Endothelial cell of umbilical vein (primary cell): ENCODE results near the gene PDIA5. TPM values are rescaled to one million over a fixed set of nuclear protein-coding genes. Genes with fewer than 3 reads are reported as not detected.
A peak's percentile ranks its signal among the peaks of the same experiment; 100 is the strongest.

ENCODE experiments used
- BruUV-seq: library from RNA; stranded (reverse); fragments of 400-500 nt; replicated peaks from 2 replicates; lab custom pipeline; 2021; lab: Mats Ljungman, UMichigan
- CTCF ChIA-PET: fragments of 300-600, 350-600 bp; sonication (Branson Sonifier 250); formaldehyde crosslinking; loops from one replicate; lab custom pipeline; 2021; ENCODE audit warnings: antibody characterized with exemption, inconsistent platforms; lab: Charles Lee
- POLR2A ChIA-PET: fragments of 300-600, 350-600 bp; sonication (Branson Sonifier 250); formaldehyde crosslinking; loops from one replicate; lab custom pipeline; 2021; ENCODE audit warnings: antibody characterized with exemption, inconsistent platforms; lab: Charles Lee
- DNase-seq: peaks from one replicate; pipeline ENCODE4 v3.0.0-alpha.2; 2011; ENCODE audit warnings: low read depth, low spot score
- FAIRE-seq: peaks from 2 replicates; lab custom pipeline; 2011; peaks lifted over from hg19 to GRCh38; lab: Jason Lieb, UNC
- H2AFZ ChIP-seq: 2 replicates; pipeline ENCODE4 v1.6.0; 2012; ENCODE audit warnings: low read depth, low read length, control low read depth, inconsistent platforms
- H3K27ac ChIP-seq: 2 replicates; pipeline ENCODE4 v1.5.1; 2011; ENCODE audit warnings: low read depth, mild to moderate bottlenecking, control low read depth, low read length, moderate library complexity; ENCODE audit not compliant: insufficient read depth
- H3K27me3 ChIP-seq, 2 experiments: 2 replicates each; pipeline versions ENCODE4 v1.6.0 to v1.6.1; 2011; ENCODE audit warnings: low read length in 2 of 2, mixed read lengths in 1 of 2; ENCODE audit not compliant: control insufficient read depth in 2 of 2, insufficient read depth in 2 of 2
- H3K36me3 ChIP-seq, 2 experiments: 2 replicates in 1 of 2; 3 replicates in 1 of 2; pipeline ENCODE4 v1.5.1; 2011; ENCODE audit warnings: low read length in 2 of 2, mild to moderate bottlenecking in 1 of 2, moderate library complexity in 1 of 2; ENCODE audit not compliant: control insufficient read depth in 2 of 2, insufficient read depth in 2 of 2; ENCODE audit errors: extremely low read depth in 1 of 2
- H3K4me1 ChIP-seq: 3 replicates; pipeline ENCODE4 v1.5.1; 2011; ENCODE audit warnings: mild to moderate bottlenecking, low read length; ENCODE audit not compliant: control insufficient read depth, insufficient read depth; ENCODE audit errors: extremely low read depth
- H3K4me2 ChIP-seq: 2 replicates; pipeline ENCODE4 v1.6.1; 2011; ENCODE audit warnings: low read length, control low read depth, mixed read lengths; ENCODE audit not compliant: insufficient read depth
- H3K4me3 ChIP-seq, 3 experiments: fragments of 200-600 bp in 1 of 3; sonication (generic), shearing (Covaris generic) in 1 of 3; replicated peaks in 1 of 3; 2 replicates each; pipeline ENCODE4 v1.5.1; 2011 to 2016; ENCODE audit warnings: control low read depth in 3 of 3, low read length in 3 of 3, mild to moderate bottlenecking in 2 of 3, inconsistent platforms in 1 of 3, low read depth in 1 of 3, moderate library complexity in 1 of 3; ENCODE audit not compliant: insufficient read depth in 1 of 3
- H3K79me2 ChIP-seq: 2 replicates; pipeline ENCODE4 v1.6.0; 2012; ENCODE audit warnings: low read length, inconsistent platforms; ENCODE audit not compliant: control insufficient read depth, insufficient read depth
- H3K9ac ChIP-seq: replicated peaks from 2 replicates; pipeline ENCODE3; 2011; ENCODE audit warnings: low read length, control low read depth; ENCODE audit not compliant: insufficient read depth; ENCODE audit errors: extremely low read depth
- H3K9me1 ChIP-seq: replicated peaks from 3 replicates; pipeline ENCODE4 v1.6.0; 2011; ENCODE audit warnings: mild to moderate bottlenecking, low read length; ENCODE audit not compliant: control insufficient read depth, insufficient read depth; ENCODE audit errors: extremely low read depth
- H3K9me3 ChIP-seq: replicated peaks from 2 replicates; pipeline ENCODE4 v1.5.1; 2012; ENCODE audit warnings: low read length, inconsistent platforms; ENCODE audit not compliant: control insufficient read depth, insufficient read depth
- H4K20me1 ChIP-seq: replicated peaks from 2 replicates; pipeline ENCODE3; 2011; ENCODE audit warnings: mild to moderate bottlenecking, low read length; ENCODE audit not compliant: control insufficient read depth, insufficient read depth; ENCODE audit errors: extremely low read depth
- FOS ChIP-seq: IDR thresholded peaks from 2 replicates; pipeline ENCODE4 v1.6.1; 2011; ENCODE audit warnings: mild to moderate bottlenecking, low read length, moderate library complexity, borderline replicate concordance; ENCODE audit not compliant: insufficient read depth
- JUN ChIP-seq: IDR thresholded peaks from 2 replicates; pipeline ENCODE4 v1.6.1; 2011; ENCODE audit warnings: borderline replicate concordance, low read depth; ENCODE audit not compliant: insufficient read length, insufficient read depth
- POLR2A ChIP-seq: IDR thresholded peaks from 2 replicates; pipeline ENCODE4 v1.6.1; 2012; ENCODE audit warnings: low read depth, mild to moderate bottlenecking, control low read depth, low read length
- POLR2AphosphoS5 ChIP-seq: IDR thresholded peaks from 2 replicates; pipeline ENCODE4 v1.6.1; 2012; ENCODE audit warnings: low read depth, mild to moderate bottlenecking, control low read depth, low read length, moderate library complexity; ENCODE audit not compliant: insufficient read depth
- dilution Hi-C: fragments of 300-500 bp; cut with MboI; formaldehyde crosslinking; loops from one replicate; pipeline ENCODE4 v1.15.0; 2019; ENCODE audit warnings: low sequenced_read_pairs; ENCODE audit not compliant: extremely low pct_ligation_motif_present
- intact Hi-C: fragments of 100-400 bp; cut with micrococcal nuclease; formaldehyde crosslinking; loops from one replicate; pipeline ENCODE4 v1.10.0; 2022
- polyA plus RNA-seq, 4 experiments: library from polyadenylated mRNA; depleted of rRNA in 3 of 4; stranded (reverse) in 3 of 4; unstranded in 1 of 4; fragments of >200 nt; gene quantifications; 2 replicates each; pipeline versions ENCODE4 v1.2.1 to v1.2.3, GENCODE V29; 2011 to 2012; ENCODE audit warnings: missing spikeins in 1 of 4
- total RNA-seq: library from RNA; stranded (reverse); gene quantifications from 2 replicates; pipeline ENCODE4 v1.2.3, GENCODE V29; 2021
- TF ChIP-seq, protein P1 (sequence below): IDR thresholded peaks from 2 replicates; pipeline ENCODE4 v1.6.1; 2011; ENCODE audit not compliant: insufficient read depth, insufficient read length
- TF ChIP-seq, protein P2 (sequence below), 2 donors: IDR thresholded peaks; 1 replicate in 1 of 2; 2 replicates in 1 of 2; pipeline ENCODE4 v1.5.1; 2011; ENCODE audit warnings: low read length in 2 of 2, mild to moderate bottlenecking in 2 of 2, moderate library complexity in 2 of 2, control low read depth in 1 of 2, inconsistent platforms in 1 of 2, low read depth in 1 of 2; ENCODE audit not compliant: insufficient read depth in 1 of 2; ENCODE audit errors: extremely low read depth in 1 of 2

PDIA5 gene
- total and polyA plus RNA-seq, 2 donors (not counting 3 experiments of a cell fraction or from before 2014, with no cell fraction given), result 55.7 to 85.6 TPM

DNA sequence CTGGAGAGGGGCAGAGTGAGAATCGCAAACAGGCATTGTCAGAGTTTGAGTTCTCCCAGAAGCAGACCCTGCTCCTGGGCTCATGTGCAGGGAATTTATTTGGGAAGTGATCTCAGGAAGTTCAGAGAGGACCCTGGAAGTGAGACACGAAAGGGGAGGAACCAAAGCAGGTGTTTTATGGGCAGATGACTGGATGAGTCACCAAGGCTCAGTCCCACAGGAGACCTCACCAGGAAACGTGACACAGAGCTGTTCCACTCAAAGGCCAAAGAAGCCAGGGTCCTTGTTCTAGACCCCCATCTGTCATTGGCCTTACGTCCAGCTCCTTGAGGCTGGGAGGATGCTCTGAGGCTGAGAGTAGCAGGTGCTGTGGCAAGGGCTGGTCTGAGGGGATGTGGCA, 91.5 kb downstream of the PDIA5 start:
- Histone ChIP-seq H3K27me3 (no peaks in the 10 kb centered on the region), H3K79me2 (no peaks in the 10 kb centered on the region), H3K4me2 (no peak overlapping the region), H3K9me1 (no peaks in the 10 kb centered on the region), H3K4me3 (no peak overlapping the region), H4K20me1 (no peaks in the 10 kb centered on the region), H3K9me3 (no peaks in the 10 kb centered on the region), H2AFZ (no peak overlapping the region), H3K36me3 (peaks cover 11 to 48% of the 10 kb centered on the region in 2 experiments), H3K4me1 (peaks cover 10% of the 10 kb centered on the region), H3K9ac (no peak overlapping the region), H3K27ac (no peak overlapping the region)
- DNase-seq (peak; percentile 46), FAIRE-seq (peak; percentile 74)
- intact Hi-C loops, result no loop called here
- no TSS peak for BruUV-seq
- CTCF ChIA-PET, result interaction anchor here (0.9 to 1.9 kb wide), 5 partner anchors 9 to 25 kb away, joined by 3 to 4 read pairs (median 4); no protein-coding TSS in a partner anchor
- POLR2A ChIA-PET, result no interaction called here
- TF ChIP-seq POLR2A, result no peak
- TF ChIP-seq, protein P1, sequence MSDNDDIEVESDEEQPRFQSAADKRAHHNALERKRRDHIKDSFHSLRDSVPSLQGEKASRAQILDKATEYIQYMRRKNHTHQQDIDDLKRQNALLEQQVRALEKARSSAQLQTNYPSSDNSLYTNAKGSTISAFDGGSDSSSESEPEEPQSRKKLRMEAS, result no peak
- TF ChIP-seq JUN, result peak; percentile 58
- TF ChIP-seq FOS, result peak; percentile 61
- TF ChIP-seq POLR2AphosphoS5, result peak; percentile 33
- dilution Hi-C loops, result no loop called here

- no peak for DNase-seq
- peaks cover 10% of the 10 kb centered on the region for H3K4me1 ChIP-seq
- no peaks in the 10 kb centered on the region for H3K9me1 ChIP-seq
- H3K4me3 ChIP-seq, result no peak overlapping the region
- dilution Hi-C loops (no loop called here), intact Hi-C loops (no loop called here)
- no peaks in the 10 kb centered on the region for H3K79me2 ChIP-seq
- no TSS peak for BruUV-seq
- no peaks in the 10 kb centered on the region for H3K9me3 ChIP-seq
- no peak overlapping the region for H3K9ac ChIP-seq
- no peaks in the 10 kb centered on the region for H3K27me3 ChIP-seq
- H3K36me3 ChIP-seq, result peaks cover 14 to 48% of the 10 kb centered on the region in 2 experiments
- POLR2A ChIA-PET, result no interaction called here
- TF ChIP-seq, protein P2, sequence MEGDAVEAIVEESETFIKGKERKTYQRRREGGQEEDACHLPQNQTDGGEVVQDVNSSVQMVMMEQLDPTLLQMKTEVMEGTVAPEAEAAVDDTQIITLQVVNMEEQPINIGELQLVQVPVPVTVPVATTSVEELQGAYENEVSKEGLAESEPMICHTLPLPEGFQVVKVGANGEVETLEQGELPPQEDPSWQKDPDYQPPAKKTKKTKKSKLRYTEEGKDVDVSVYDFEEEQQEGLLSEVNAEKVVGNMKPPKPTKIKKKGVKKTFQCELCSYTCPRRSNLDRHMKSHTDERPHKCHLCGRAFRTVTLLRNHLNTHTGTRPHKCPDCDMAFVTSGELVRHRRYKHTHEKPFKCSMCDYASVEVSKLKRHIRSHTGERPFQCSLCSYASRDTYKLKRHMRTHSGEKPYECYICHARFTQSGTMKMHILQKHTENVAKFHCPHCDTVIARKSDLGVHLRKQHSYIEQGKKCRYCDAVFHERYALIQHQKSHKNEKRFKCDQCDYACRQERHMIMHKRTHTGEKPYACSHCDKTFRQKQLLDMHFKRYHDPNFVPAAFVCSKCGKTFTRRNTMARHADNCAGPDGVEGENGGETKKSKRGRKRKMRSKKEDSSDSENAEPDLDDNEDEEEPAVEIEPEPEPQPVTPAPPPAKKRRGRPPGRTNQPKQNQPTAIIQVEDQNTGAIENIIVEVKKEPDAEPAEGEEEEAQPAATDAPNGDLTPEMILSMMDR (IDR thresholded peaks at IDR 0.05; ENCODE audit: extremely low read depth in 1 of 2, insufficient read depth in 1 of 2, low read depth in 1 of 2, low read length in 2 of 2), result no peak
- FAIRE-seq, result no peak
- CTCF ChIA-PET, result interaction anchor here (0.9 to 1.9 kb wide), 3 partner anchors 14 to 25 kb away, joined by 4 read pairs; no protein-coding TSS in a partner anchor
- H2AFZ ChIP-seq, result no peak overlapping the region
- H3K4me2 ChIP-seq, result no peak overlapping the region
- no peak overlapping the region for H3K27ac ChIP-seq
- H4K20me1 ChIP-seq, result no peaks in the 10 kb centered on the region
These were observed 92.1 kb downstream of the PDIA5 start for GRCh38 chr3:123158899-123159390.
